ENCODE data around the gene ITFG2.
"Not testable (repeated sequence)": the region's sequence is repeated elsewhere in the genome, so short reads cannot be mapped to it uniquely, and the experiment has no call there.

The ITFG2 gene

GRCh38 chr12:2863402-2863801 lies 50.9 kb downstream of the ITFG2 start:
- not testable (repeated sequence) for DNase-seq (ENCODE audit: low read depth in 2 of 2)

- no peak for DNase-seq (ENCODE audit: low read depth in 2 of 2)
These were observed 51.7 kb downstream of the ITFG2 start for GRCh38 chr12:2864198-2864597.

- not testable (repeated sequence) for DNase-seq (ENCODE audit: low read depth in 2 of 2)
These were observed 56.6 kb downstream of the ITFG2 start for GRCh38 chr12:2868986-2869632.

Data from stimulated activated CD4-positive, alpha-beta T cell treated with anti-CD3 and anti-CD28 coated beads, Interleukin-12 subunit alpha, Interleukin-12 subunit beta, amount 100 ng/mL, for 24 hours (primary cell).